ENCODE results near the gene STAMBP.

STAMBP gene

DNA sequence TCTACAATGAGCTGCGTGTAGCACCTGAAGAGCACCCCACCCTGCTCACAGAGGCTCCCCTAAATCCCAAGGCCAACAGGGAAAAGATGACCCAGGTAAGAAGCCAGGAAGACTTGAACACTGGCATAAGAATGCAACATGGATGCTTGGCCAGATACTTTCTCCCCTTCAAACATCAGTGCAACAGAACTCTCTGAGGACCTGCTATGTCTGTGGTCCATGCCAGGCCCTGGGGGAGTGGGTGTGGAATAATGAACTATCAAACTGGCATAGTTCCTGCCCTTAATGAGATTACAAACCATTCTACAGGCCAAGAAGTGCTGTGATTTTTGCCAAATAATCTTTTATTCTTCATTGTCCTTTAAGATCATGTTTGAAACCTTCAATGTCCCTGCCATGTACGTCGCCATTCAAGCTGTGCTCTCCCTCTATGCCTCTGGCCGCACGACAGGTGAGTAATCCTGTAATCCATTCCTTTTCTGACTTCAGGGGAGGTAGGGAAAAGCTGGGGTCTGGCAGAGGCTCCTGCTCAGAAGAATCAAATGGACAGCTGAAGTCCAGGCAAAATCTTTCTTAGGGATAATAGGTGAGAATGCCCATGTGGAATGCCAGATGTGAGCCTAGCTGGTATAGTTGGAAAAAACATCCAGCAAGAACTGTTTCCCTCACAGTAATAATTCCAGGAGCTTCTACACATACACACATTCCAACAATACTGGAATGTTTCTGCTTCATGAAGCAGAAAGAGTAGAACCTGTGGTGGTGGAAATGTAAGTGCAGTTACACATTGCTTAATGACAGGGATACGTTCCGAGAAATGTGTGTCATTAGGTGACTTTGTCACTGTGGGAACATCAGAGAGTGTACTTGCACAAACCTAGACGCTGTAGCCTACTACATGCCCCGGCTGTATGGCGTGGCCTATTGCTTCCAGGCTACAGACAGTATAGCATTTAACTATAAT lies 80.2 kb downstream of the STAMBP start:
- no peak for DNase-seq

DNA sequence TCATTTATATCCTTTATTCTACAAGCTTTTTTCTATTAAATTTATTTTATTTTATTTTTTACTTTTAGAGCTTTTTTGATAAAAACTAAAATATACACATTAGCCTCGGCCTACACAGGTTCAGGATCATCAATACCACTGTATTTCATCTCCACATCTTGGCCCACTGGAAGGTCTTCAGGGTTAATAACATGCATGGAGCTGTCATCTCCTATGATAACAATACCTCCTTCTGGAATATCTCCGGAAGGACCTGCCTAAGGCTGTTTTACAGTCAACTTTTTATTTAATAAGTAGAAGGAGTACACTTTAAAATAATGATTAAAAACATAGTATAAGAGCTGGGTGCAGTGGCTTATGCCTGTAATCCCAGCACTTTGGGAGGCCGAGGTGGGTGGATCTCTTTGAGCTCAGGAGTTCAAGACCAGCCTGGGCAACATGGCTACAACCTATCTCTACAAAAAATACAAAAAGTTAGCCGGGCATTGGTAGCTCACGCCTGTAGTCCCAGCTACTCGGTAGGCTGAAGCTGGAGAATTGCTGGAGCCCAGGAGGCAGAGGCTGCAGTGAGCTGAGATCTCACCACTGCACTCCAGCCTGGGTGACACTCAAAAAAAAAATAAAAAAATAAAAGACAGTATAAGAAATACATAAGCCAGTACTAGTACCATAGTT lies 82.2 kb downstream of the STAMBP start:
- DNase-seq, result no peak

DNA sequence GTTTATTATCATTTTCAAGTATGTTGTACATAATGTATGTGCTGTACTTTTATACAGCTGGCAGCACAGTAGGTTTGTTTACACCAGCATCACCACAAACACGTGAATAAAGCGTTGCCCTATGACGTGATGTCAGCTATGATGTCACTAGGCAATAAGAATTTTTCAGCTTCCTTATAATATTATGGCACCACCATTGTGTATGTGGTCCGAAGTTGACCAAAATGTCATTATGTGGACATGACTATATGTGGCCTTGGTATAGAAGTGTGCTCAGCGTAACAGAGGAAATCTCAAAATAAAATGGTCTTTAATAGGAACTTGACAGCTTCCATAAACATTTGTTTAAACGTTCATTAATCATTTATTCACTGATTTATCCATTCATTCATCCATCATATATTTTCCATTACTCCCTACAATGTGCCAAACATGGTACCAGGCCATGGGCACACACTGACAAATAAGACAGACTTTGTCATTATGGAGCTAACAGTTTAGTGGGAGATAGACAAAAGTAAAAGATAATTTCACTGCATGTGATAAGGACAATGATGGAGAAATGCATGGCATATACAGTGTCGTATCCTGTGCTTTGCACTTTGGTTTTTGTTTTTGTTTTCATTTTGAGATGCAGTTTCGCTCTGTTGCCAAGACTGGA lies 82.9 kb downstream of the STAMBP start:
- DNase-seq, result no peak

DNA sequence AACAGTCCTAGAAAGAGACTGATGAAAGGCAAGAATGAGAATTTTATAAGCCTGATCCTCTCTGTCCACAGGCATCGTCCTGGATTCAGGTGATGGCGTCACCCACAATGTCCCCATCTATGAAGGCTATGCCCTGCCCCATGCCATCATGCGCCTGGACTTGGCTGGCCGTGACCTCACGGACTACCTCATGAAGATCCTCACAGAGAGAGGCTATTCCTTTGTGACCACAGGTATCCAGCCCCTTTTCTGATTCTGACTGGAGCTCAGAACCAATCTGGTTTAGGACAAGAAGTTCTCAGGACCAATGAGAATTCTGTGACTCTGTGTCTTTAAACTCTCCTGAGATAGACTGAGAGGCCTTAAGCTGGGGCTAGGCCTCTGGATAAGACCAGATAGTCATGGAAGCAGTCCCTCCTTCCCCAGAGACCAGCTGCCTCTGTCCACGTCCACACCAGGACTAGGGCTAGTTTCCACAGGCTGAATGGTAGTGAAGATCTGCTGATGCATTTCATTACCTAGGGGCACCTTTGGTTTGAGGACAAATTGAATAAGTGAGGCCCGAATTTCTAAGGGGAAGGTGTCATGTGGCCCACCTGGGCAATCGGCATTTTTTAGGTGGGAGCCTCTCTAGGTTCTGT lies 84.8 kb downstream of the STAMBP start:
- peak; percentile 21 for DNase-seq

DNA sequence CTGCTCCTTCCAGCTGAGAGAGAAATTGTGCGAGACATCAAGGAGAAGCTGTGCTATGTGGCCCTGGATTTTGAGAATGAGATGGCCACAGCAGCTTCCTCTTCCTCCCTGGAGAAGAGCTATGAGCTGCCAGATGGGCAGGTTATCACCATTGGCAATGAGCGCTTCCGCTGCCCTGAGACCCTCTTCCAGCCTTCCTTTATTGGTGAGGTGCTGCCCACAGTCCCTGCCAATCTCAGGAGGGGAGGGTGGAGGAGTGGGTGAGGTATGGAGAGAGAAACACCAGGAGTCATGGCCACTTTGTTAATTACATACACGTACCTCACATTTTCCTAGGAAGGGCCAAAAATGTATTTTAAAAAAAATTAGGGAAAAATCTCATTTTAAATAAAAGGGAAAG lies 85.9 kb downstream of the STAMBP start:
- no peak for DNase-seq

DNA sequence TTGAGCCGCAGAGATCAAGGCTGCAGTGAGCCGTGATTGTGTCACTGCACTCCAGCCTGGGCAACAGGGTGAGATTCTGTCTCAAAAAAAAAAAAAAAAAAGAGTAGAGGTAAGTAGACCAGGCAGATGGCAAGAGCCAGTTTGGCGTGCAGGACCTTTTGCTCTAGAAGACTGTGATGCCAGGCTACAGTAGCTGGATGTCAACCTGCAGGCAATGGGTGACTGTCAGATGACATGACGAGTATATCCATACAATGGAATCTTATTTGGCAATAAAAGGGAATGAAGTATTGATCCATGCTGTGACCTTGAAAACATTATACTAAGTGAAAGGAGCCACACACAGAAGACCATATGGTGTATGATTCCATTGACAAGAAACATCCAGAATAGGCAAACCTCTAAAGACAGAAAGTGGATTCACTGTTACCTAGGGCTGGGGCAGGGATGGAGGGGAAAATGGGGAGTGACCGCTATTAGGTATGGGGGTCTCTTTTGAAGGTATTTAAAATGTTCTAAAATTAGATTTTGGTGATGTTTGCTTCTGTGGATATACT lies 86.8 kb downstream of the STAMBP start:
- no peak for DNase-seq

DNA sequence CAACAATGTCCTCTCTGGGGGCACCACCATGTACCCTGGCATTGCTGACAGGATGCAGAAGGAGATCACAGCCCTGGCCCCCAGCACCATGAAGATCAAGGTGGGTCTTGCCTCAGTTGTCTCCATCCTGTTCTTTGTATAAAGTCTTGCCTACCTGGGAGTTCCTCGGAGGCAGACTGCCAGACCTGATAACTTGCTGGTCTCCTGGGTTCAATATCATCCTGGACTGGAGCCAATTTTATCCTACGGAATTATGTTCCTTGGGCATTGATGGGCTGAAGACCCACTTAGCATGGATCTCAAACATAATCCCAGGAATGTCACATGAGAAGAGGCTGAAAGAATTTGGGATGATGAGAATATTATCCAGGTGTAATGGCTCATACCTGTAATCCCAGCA lies 87.9 kb downstream of the STAMBP start:
- no peak for DNase-seq

DNA sequence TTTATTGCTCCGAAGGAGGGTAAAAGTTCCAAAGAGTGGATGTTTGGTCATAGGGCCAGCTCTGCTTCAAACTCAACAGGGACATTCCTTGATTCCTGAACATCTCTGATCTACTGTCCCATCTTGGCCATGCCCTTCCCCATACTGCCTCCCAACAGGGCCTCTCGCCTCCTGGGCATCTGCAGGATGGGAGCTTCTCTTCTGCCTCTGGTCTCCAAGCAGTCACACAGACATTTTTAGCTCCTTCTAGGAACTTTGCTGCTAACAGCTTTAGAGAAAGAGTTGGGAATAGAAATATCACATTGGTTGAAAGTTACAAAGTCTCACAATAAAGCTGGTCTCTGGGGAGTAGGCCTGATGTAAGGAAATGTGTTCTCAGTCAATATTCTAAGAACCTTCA lies 88.5 kb downstream of the STAMBP start:
- DNase-seq, result no peak

DNA sequence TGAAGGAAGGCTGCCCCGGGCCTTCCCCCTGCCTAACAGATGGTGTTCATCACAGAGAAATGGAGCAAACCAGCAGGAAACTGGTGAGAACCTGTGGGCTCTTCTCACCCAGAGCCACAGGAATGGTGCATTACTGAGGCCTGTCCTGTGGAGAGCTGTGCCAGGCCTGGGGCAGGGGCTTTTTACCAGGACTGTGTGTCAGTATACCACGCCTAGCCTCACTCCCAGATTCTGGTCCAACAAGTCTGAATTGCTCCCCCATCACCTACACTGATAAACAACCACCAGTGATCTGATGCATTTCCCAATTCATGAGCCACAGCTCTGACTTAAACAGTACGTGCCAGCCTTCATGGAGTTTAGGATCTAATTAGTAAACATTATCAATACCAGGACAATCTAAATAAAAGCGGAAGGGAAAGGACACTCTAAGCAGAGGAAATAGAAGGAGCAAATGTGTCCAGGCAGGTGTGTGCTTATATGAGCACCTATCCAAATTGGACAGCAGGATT lies 89.0 kb downstream of the STAMBP start:
- DNase-seq, result no peak

DNA sequence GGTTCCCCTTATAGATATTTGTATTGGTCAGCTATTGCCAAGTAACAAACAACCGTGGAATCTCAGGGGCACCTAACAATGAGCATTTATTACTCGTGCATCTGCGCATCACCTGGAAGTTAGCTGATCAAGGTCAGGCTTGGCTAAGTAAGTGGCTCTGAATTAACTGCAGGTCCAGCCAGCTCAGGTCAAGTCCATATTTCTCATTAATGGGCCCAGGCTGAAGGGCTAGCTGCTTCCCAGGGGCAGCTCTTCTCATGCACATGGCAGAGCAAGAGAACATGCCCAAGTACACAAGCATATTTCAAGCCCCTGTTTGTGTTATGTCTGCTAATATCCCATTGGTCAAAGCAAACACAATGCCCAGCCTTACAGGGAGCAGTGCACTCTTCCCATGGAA lies 90.1 kb downstream of the STAMBP start:
- DNase-seq, result no peak

DNA sequence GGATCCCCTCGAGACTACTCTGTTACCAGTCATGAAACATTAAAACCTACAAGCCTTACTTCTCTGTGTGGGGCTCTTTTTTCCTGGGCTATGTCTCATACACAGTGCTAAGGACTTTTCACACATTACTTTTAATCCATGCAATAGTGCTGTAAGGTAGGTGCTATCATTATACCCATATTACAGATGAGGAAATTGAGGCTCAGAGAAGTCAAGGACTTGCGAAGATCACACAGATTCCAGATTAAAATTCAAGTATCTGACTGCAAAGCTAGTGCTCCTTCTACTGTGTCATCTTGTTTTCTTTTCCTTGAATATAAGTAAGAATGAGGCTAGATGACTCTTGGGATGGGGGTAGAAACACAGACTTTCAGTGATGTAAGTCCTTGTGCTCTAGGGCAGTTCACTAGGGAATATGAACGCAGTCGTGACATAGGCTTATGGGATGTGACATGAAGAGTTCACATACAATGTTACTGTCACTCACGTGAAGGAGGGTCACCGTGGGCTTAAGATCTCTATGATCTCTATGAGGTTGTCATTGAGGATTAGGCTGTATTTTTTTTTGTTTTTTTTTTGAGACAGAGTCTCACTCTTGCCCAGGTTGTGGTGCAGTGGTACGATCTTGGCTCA lies 91.0 kb downstream of the STAMBP start:
- DNase-seq, result no peak

DNA sequence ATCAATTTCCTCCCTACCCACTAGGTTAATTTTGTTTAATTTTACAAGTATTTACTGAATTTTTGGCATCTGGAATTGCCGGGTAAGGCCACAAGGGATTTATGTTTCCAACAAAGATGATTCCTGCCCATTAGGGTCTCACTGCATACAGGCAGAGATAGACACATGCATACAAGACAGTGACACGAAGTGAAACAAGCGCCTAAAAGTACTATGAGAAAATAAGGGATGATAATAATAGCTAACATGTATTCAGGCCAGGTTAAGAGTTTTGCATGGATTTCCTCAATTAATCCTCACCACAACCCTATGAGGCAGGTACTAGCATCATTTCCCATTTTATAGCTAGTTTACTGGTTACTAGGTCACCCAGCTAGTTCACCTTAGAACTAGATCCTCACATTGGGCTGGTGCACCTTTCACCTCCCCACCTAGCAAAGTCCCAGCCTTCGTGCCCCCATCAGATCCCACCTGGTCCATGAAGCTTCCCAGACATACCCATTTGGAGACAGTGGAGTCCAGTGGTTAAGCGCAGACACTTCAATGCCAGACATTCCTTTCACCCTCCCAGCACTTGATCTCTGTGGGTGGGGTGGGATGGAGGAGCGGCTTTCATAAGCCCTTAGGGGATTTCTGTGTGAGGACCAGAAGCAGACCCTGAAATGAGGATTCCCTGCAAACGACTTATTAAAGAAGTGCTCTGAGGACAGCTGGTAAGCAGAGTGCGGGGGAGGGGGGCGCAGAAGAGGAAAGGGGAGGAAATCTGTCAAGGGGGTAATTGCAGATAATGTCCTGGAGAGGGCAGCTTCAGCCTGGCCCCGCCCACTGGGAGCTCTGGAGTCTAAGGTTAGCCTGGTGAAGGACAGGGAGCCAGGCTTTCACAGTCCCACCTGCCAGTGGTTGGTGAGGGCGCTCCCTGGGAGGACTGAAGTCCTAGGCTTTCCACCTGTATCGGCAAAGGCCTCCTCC lies 92.1 kb downstream of the STAMBP start:
- DNase-seq, result peak; percentile 90

DNA sequence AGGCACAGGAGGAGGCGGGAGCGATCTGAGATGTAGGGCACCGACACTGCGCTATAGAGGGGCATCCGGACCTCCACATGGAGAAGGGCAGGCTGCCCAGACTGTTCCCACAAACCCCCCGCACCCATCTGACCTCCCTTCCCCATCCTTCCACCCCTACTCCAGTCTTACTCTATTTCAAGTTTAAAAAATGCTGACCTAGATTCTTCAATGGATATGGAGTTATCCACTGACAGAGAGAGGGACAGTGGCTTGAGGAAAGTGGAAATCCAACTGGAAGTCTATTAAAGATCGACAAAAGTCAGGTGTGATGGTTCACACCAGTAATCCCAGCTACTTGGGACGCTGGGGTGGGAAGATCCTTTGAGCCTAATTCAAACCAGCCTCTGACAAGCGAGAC lies 92.8 kb downstream of the STAMBP start:
- DNase-seq, result no peak

DNA sequence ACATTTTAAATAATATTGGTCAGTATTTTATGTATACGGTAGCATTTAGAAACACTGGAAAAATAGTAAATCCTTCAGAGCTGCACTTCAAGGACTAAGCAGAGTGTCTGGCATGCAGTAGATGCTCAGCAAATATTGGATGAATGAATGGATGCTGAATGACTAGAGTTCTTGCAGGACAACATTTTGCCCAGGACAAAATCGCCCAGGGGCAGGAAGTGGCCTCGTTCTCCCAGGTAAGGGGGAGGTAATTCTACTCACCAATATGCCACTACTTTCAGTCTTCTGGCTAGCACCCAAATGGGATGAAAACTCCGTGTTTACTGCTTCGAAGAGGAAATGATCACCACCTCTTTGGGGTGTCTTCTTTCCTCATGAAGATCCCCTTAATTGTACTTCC lies 93.9 kb downstream of the STAMBP start:
- no peak for DNase-seq

All from islet precursor cell (in vitro differentiated cells).